ENCODE data around the gene ICAM1.
"Not testable (repeated sequence)": the region's sequence is repeated elsewhere in the genome, so short reads cannot be mapped to it uniquely, and the experiment has no call there.

- not testable (repeated sequence) for TF ChIP-seq CTCF, POLR2A (IDR thresholded peaks at IDR 0.05)
Measured at GRCh38 chr19:10241826-10242449, 29.0 kb upstream of the ICAM1 start.

Data from uterus (tissue), 2 donors.